WERI-Rb-1 (cell line): ENCODE results near the gene SIVA1.
A peak's percentile ranks its signal among the peaks of the same experiment; 100 is the strongest.
"Not testable (repeated sequence)": the region's sequence is repeated elsewhere in the genome, so short reads cannot be mapped to it uniquely, and the experiment has no call there.

Experiments
- DNase-seq: peaks from one replicate; pipeline ENCODE4 v3.0.0-alpha.2; 2020
- H3K27ac ChIP-seq: fragments of 250-450 bp; sonication (Bioruptor Pico); 2 replicates; pipeline ENCODE4 v1.5.1; 2020; ENCODE audit warnings: mild to moderate bottlenecking, moderate library complexity
- H3K27me3 ChIP-seq: fragments of 250-450 bp; sonication (Bioruptor Pico); 2 replicates; pipeline ENCODE4 v1.5.1; 2021; ENCODE audit warnings: mild to moderate bottlenecking, low read depth, moderate library complexity; ENCODE audit not compliant: insufficient read depth, severe bottlenecking
- H3K36me3 ChIP-seq: fragments of 250-450 bp; sonication (Bioruptor Pico); 2 replicates; pipeline ENCODE4 v1.5.1; 2020; ENCODE audit warnings: mild to moderate bottlenecking, moderate library complexity
- H3K4me3 ChIP-seq: 2 replicates; pipeline ENCODE4 v1.5.1; 2011; ENCODE audit warnings: low read depth, mild to moderate bottlenecking, control low read depth, low read length
- H3K9me3 ChIP-seq: fragments of 250-450 bp; sonication (Bioruptor Pico); 2 replicates; pipeline ENCODE4 v1.5.1; 2021; ENCODE audit warnings: mild to moderate bottlenecking, moderate library complexity; ENCODE audit not compliant: severe bottlenecking
- TF ChIP-seq, protein P1 (sequence below): IDR thresholded peaks from 2 replicates; pipeline ENCODE4 v1.5.1; 2011; ENCODE audit warnings: low read depth, mild to moderate bottlenecking, control low read depth, inconsistent platforms, low read length

The SIVA1 gene

DNA sequence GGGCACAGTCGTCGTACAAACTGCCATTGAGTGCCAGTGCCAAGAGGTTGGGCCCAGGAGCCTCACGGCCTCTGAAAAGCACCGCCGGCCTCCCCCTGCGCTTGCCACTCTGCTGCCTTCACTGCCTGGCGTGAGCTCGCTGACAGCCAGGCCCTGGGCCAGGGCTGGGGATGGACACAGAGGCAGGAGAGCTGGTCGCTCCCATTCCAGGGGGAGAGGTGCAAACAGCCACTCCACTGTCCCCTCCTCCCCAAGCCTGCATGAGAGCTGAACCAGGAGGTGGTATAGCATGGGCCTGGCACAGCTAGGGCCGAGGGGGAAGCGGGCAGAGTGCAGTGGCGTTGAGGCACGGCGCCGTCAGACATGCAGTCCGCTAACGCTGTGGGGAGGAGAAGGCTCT, 24.3 kb upstream of the SIVA1 start:
- Histone ChIP-seq H3K4me3 (no peak overlapping the region), H3K27ac (no peak overlapping the region), H3K27me3 (no peaks in the 10 kb centered on the region), H3K9me3 (no peaks in the 10 kb centered on the region), H3K36me3 (no peaks in the 10 kb centered on the region)
- TF ChIP-seq, protein P1, sequence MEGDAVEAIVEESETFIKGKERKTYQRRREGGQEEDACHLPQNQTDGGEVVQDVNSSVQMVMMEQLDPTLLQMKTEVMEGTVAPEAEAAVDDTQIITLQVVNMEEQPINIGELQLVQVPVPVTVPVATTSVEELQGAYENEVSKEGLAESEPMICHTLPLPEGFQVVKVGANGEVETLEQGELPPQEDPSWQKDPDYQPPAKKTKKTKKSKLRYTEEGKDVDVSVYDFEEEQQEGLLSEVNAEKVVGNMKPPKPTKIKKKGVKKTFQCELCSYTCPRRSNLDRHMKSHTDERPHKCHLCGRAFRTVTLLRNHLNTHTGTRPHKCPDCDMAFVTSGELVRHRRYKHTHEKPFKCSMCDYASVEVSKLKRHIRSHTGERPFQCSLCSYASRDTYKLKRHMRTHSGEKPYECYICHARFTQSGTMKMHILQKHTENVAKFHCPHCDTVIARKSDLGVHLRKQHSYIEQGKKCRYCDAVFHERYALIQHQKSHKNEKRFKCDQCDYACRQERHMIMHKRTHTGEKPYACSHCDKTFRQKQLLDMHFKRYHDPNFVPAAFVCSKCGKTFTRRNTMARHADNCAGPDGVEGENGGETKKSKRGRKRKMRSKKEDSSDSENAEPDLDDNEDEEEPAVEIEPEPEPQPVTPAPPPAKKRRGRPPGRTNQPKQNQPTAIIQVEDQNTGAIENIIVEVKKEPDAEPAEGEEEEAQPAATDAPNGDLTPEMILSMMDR, result no peak
- DNase-seq, result no peak

DNA sequence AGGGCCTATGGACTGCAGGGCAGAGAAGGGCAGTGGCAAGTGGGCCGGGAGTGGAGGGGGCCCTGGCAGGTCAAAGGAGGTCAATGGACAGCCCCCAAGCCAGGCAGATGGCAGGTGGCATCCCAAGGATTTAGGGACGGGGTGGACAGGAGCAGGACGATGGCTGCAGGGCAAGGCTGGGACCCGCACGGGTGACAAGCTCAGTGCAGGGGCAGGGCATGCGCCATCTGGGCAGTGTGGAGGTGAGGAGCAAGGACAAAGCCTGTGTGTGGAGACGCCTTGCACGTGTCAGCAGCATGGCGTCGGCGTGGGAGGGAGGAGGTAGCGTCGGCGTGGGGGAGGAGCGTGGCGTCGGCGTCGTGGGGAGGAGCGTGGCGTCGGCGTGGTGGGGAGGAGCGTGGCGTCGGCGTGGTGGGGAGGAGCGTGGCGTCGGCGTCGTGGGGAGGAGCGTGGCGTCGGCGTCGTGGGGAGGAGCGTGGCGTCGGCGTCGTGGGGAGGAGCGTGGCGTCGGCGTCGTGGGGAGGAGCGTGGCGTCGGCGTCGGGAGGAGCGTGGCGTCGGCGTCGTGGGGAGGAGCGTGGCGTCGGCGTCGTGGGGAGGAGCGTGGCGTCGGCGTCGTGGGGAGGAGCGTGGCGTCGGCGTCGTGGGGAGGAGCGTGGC, 23.6 kb upstream of the SIVA1 start:
- H3K27me3 ChIP-seq, H3K27ac ChIP-seq, H3K4me3 ChIP-seq, H3K9me3 ChIP-seq, DNase-seq, H3K36me3 ChIP-seq: not testable (repeated sequence)

DNA sequence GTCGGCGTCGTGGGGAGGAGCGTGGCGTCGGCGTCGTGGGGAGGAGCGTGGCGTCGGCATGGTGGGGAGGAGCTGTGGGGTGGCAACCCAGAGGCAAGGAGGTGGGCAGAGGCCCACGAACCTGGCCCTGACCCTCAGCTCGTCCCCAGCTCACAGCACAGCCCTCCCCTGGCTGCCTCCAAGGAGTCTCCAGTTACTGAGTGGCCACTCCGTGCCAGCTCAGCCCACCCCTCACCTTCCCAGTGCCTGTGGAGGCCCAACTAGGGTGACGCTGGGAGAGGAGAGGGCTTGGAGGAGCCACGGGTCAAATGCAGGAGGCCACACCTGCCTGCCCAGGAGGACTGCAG, 23.1 kb upstream of the SIVA1 start:
- DNase-seq, result no peak
- Histone ChIP-seq H3K27me3 (no peaks in the 10 kb centered on the region), H3K4me3 (no peak overlapping the region), H3K9me3 (no peaks in the 10 kb centered on the region), H3K36me3 (no peaks in the 10 kb centered on the region), H3K27ac (no peak overlapping the region)
- TF ChIP-seq, protein P1, result no peak

DNA sequence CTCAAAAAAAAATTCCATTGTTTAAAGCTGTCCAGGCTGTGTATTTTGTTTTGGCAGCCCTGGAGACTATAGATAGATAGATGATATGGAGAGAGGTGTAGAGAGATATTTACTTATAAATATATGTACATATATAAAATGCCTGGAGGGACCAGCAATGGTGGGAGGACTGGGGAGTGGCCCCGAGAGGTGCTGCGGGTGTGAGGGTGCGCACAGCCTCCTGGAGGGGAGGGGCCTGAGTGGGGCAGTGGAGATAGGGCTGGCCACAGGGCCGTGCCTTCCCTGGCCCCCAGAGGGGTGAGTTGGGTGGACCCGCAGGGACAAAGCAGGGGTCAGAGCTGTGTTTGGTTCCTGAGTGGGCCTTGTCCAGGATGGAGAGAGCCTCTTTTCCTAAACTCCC, 22.5 kb upstream of the SIVA1 start:
- Histone ChIP-seq H3K27me3 (no peaks in the 10 kb centered on the region), H3K27ac (no peak overlapping the region), H3K36me3 (no peaks in the 10 kb centered on the region), H3K9me3 (no peaks in the 10 kb centered on the region), H3K4me3 (no peak overlapping the region)
- no peak for DNase-seq
- TF ChIP-seq, protein P1, result no peak

DNA sequence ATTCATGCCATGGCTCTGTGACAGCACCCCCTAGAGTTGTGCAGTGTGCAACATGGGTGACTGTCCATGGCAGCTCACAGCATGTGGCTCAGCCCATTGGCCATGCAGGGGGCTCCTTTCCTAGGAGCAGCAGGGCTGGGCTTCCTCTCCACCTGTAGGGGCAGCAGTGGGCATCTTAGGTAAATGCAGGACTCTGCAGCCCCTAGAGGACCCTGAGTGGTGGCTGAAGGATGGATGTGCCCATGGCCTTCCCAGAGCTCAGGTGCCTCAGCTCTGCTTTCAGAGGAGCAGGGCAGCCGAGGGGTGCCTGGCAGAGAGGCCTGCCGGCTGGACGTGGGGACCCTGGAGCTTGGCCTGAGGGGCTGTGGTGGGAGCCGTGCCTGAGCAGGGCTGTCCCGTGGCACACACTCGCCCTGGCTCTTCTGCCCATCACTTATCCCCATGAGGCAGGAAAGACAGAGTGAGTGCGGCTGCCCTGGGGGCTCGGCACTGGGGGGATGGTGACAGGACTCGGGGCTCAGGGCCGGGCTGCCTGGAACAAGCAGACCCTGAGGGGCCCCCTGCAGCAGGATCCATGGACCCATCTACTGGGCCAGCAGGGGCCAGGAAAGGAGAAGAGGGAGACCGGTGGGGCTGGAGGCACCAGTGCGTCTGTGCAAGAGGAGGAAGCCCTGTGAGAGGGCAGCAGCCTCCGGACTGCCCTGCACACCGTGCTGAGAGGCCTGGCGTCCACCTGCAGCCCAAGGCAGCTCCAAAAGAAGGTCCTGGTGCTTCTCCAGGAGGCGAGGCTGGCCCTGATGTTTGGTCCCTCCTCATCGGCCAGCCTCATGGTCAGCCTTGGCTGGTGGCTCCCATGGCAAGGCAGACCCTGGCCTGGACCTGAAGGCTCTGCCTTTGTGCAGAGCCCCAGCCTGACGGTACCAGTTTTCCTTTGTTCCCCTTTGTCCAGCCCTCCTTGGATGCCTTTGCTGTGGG, 21.3 kb upstream of the SIVA1 start:
- no peaks in the 10 kb centered on the region for H3K36me3 ChIP-seq
- H3K9me3 ChIP-seq, result no peaks in the 10 kb centered on the region
- no peak overlapping the region for H3K27ac ChIP-seq
- H3K27me3 ChIP-seq, result no peaks in the 10 kb centered on the region
- peak; percentile 71 for DNase-seq
- TF ChIP-seq, protein P1, result peak; percentile 72
- H3K4me3 ChIP-seq, result no peak overlapping the region

DNA sequence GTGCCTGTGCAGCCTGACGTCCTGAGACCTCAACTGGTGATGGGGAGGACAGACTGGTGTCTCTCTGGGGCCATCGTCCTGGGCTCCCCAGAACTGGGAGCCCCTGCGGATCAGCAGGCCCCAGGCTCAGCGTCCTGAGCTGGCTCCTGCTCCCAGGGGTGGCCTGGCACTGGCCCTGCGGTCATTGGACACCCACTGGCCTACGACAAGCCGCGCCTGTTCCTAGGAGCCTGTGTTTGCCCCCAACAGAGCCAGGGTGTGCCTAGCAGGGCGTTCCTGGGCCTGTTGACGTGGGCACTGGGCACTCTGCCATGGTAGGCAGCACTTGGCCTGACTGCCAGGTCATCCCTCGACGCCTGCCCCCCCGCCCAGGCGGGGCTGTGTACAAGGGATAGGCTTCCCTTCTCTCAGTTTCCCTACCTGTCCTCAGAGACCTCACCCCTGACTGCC, 20.6 kb upstream of the SIVA1 start:
- H3K27me3 ChIP-seq, result no peaks in the 10 kb centered on the region
- H3K4me3 ChIP-seq, result no peak overlapping the region
- H3K27ac ChIP-seq, result no peak overlapping the region
- H3K9me3 ChIP-seq, result no peaks in the 10 kb centered on the region
- no peaks in the 10 kb centered on the region for H3K36me3 ChIP-seq
- DNase-seq, result no peak
- TF ChIP-seq, protein P1, result no peak
